Sigmoid colon (tissue), 7 donors: ENCODE measurements around the gene MRPL42. TPM values are rescaled to one million over a fixed set of nuclear protein-coding genes. Genes with fewer than 3 reads are reported as not detected.

ENCODE experiments used
- DNase-seq: peaks from one replicate; pipeline ENCODE4 v3.0.0-alpha.2; 2019
- H3K27ac ChIP-seq, 4 donors: fragments of 200-600 bp; sonication (generic); one replicate each; pipeline ENCODE4 v1.5.1; 2016 to 2019; ENCODE audit warnings: mild to moderate bottlenecking in 1 of 4
- H3K27me3 ChIP-seq, 3 donors: fragments of 200-600 bp; sonication (generic); one replicate each; pipeline ENCODE4 v1.5.1; 2019; ENCODE audit warnings: mild to moderate bottlenecking in 1 of 3
- H3K36me3 ChIP-seq, 4 donors: fragments of 200-600 bp; sonication (generic); one replicate each; pipeline ENCODE4 v1.5.1; 2016 to 2019
- H3K4me1 ChIP-seq, 4 donors: fragments of 200-600 bp; sonication (generic); one replicate each; pipeline ENCODE4 v1.5.1; 2017 to 2019
- H3K4me3 ChIP-seq, 4 donors: fragments of 200-600 bp; sonication (generic); one replicate each; pipeline ENCODE4 v1.5.1; 2017 to 2019; ENCODE audit warnings: mild to moderate bottlenecking in 2 of 4, moderate library complexity in 1 of 4
- H3K9me3 ChIP-seq, 4 donors: fragments of 200-600 bp in 3 of 4; sonication (generic) in 3 of 4; one replicate each; pipeline versions ENCODE4 v1.5.1 to v1.6.1; 2013 to 2019
- CTCF ChIP-seq, 4 experiments: fragments of 450-650 bp in 3 of 4; fragments of 200-600 bp in 1 of 4; IDR thresholded peaks; one replicate each; pipeline ENCODE4 v1.5.1; 2016 to 2019; ENCODE audit warnings: antibody characterized with exemption in 4 of 4, mild to moderate bottlenecking in 3 of 4, moderate library complexity in 2 of 4
- EP300 ChIP-seq, 4 donors: sonication (generic); formaldehyde crosslinking; IDR thresholded peaks; one replicate each; pipeline ENCODE4 v1.6.1; 2017; ENCODE audit warnings: antibody characterized with exemption in 4 of 4
- POLR2A ChIP-seq, 2 donors: fragments of 450-650 bp; IDR thresholded peaks; one replicate each; pipeline ENCODE4 v1.6.1; 2016; ENCODE audit warnings: antibody characterized with exemption in 2 of 2, mild to moderate bottlenecking in 2 of 2, moderate library complexity in 2 of 2
- POLR2AphosphoS5 ChIP-seq, 4 donors: sonication (generic); formaldehyde crosslinking; IDR thresholded peaks; one replicate each; pipeline ENCODE4 v1.6.1; 2017; ENCODE audit warnings: antibody characterized with exemption in 4 of 4
- WGBS, 2 donors: extraction: QIAGEN DNeasy Blood & Tissue Kit; methylation state at CpG; one replicate each; pipeline ENCODE4 v1.1.7; 2013; 5-methylcytosine and 5-hydroxymethylcytosine counted together
- intact Hi-C: fragments of 100-400 bp; cut with DNase I; formaldehyde crosslinking; loops from one replicate; pipeline ENCODE4 v1.15.1; 2023
- polyA plus RNA-seq, 3 donors: library from polyadenylated mRNA; stranded (reverse); fragments of 200-250 nt; gene quantifications; one replicate each; pipeline ENCODE4 v1.2.3, GENCODE V29; 2013
- total RNA-seq, 4 donors: library from RNA; depleted of rRNA; stranded (reverse); fragments of >200 nt; gene quantifications; one replicate each; pipeline ENCODE4 v1.1.0, GENCODE V29; 2016
- donor health status: healthy with polysubstance abuse.
- donor health status: Bipolar disorder and iron deficiency.
- donor health status: healthy.

Gene MRPL42
- total and polyA plus RNA-seq, 7 donors, result 37.9 to 79.5 (median 48.1) TPM

GRCh38 chr12:93440043-93440835 is 27.1 kb upstream of the MRPL42 start:
- peaks cover 0 to 59% (median 38%) of the 10 kb centered on the region in 4 donors for H3K4me1 ChIP-seq
- H3K27ac ChIP-seq, result no peak overlapping the region
- 10 to 24% methylated on average over 12 of the region's 12 CpGs for WGBS, 2 donors
- H3K4me3 ChIP-seq, result peak overlapping the region; percentile 90 to 100 (median 97)
- intact Hi-C loops, result loop anchor here (10.0 kb wide), 1 partner anchor 325 kb away; no protein-coding TSS in a partner anchor
- TF ChIP-seq EP300 (IDR thresholded peaks at IDR 0.05), result no peak
- TF ChIP-seq POLR2A (IDR thresholded peaks at IDR 0.05), result no peak
- no peak for TF ChIP-seq POLR2AphosphoS5 (IDR thresholded peaks at IDR 0.05)
- no peak for TF ChIP-seq CTCF (IDR thresholded peaks at IDR 0.05)
- DNase-seq, result no peak
- no peaks in the 10 kb centered on the region for H3K27me3 ChIP-seq
- no peaks in the 10 kb centered on the region for H3K9me3 ChIP-seq
- no peaks in the 10 kb centered on the region for H3K36me3 ChIP-seq

- intact Hi-C loops, result loop anchor here (10.0 kb wide), 1 partner anchor 324 kb away; no protein-coding TSS in a partner anchor
- H3K4me3 ChIP-seq, result peak overlapping the region; percentile 90 to 100 (median 97)
- peak overlapping the region; percentile 85 to 97 (median 96) for H3K27ac ChIP-seq
- 0 to 1% methylated on average over 55 of the region's 55 CpGs for WGBS, 2 donors
- no peak for TF ChIP-seq EP300 (IDR thresholded peaks at IDR 0.05)
- TF ChIP-seq POLR2A (IDR thresholded peaks at IDR 0.05), result no peak
- no peak for TF ChIP-seq POLR2AphosphoS5 (IDR thresholded peaks at IDR 0.05)
- no peak for TF ChIP-seq CTCF (IDR thresholded peaks at IDR 0.05)
- H3K27me3 ChIP-seq, result no peaks in the 10 kb centered on the region
- no peaks in the 10 kb centered on the region for H3K9me3 ChIP-seq
- no peaks in the 10 kb centered on the region for H3K36me3 ChIP-seq
- peaks cover 0 to 50% (median 36%) of the 10 kb centered on the region in 4 donors for H3K4me1 ChIP-seq
- no peak for DNase-seq
Observed at GRCh38 chr12:93441081-93441616, 26.2 kb upstream of the MRPL42 start.

- peaks cover 0 to 45% (median 35%) of the 10 kb centered on the region in 4 donors for H3K4me1 ChIP-seq
- peak within 1 kb of the TSS; percentile 85 to 97 (median 96) for H3K27ac ChIP-seq
- no peaks in the 10 kb centered on the region for H3K36me3 ChIP-seq
- H3K4me3 ChIP-seq, result peak within 1 kb of the TSS; percentile 90 to 100 (median 97)
- TF ChIP-seq POLR2AphosphoS5 (IDR thresholded peaks at IDR 0.05) (peak; percentile 74 to 86 (median 80)), CTCF (IDR thresholded peaks at IDR 0.05) (no peak), POLR2A (IDR thresholded peaks at IDR 0.05) (peak; percentile 15 to 26), EP300 (IDR thresholded peaks at IDR 0.05) (no peak)
- no peaks in the 10 kb centered on the region for H3K9me3 ChIP-seq
- no peaks in the 10 kb centered on the region for H3K27me3 ChIP-seq
- DNase-seq, result peak; percentile 97
- 1% methylated on average over 105 of the region's 105 CpGs for WGBS, 2 donors
- intact Hi-C loops, result loop anchor here (1.0 to 10.0 kb wide), 2 partner anchors 25 to 323 kb away; partner anchors contain the start of gene MRPL42
Observed at GRCh38 chr12:93441617-93442410, 25.5 kb upstream of the MRPL42 start, which contains the start of gene UBE2N. Gene UBE2N, minus strand, starts transcription at chr12:93441947. Its CDS starts 63 bp downstream, at chr12:93441884.

GRCh38 chr12:93442411-93443340 is 24.6 kb upstream of the MRPL42 start:
- no peaks in the 10 kb centered on the region for H3K36me3 ChIP-seq
- no peaks in the 10 kb centered on the region for H3K9me3 ChIP-seq
- H3K27me3 ChIP-seq, result no peaks in the 10 kb centered on the region
- DNase-seq, result no peak
- peak overlapping the region; percentile 90 to 100 (median 97) for H3K4me3 ChIP-seq
- intact Hi-C loops, result loop anchor here (1.0 to 10.0 kb wide), 2 partner anchors 25 to 322 kb away; partner anchors contain the start of gene MRPL42
- peaks cover 0 to 43% (median 32%) of the 10 kb centered on the region in 4 donors for H3K4me1 ChIP-seq
- WGBS, 2 donors, result 4 to 9% methylated on average over 19 of the region's 19 CpGs
- peak overlapping the region; percentile 85 to 97 (median 96) for H3K27ac ChIP-seq
- TF ChIP-seq POLR2A (IDR thresholded peaks at IDR 0.05), result no peak
- no peak for TF ChIP-seq CTCF (IDR thresholded peaks at IDR 0.05)
- TF ChIP-seq EP300 (IDR thresholded peaks at IDR 0.05), result no peak
- no peak for TF ChIP-seq POLR2AphosphoS5 (IDR thresholded peaks at IDR 0.05)
